SIG-M5 treated with dmso at 0.1 percent for 504 hours (cell line): Measurements from ENCODE around the gene MAGED1.

Experiments used
- DNase-seq: peaks from one replicate; lab custom pipeline; 2025; ENCODE audit not compliant: unreplicated experiment; lab: John Stamatoyannopoulos, UW

MAGED1 gene, protein sequence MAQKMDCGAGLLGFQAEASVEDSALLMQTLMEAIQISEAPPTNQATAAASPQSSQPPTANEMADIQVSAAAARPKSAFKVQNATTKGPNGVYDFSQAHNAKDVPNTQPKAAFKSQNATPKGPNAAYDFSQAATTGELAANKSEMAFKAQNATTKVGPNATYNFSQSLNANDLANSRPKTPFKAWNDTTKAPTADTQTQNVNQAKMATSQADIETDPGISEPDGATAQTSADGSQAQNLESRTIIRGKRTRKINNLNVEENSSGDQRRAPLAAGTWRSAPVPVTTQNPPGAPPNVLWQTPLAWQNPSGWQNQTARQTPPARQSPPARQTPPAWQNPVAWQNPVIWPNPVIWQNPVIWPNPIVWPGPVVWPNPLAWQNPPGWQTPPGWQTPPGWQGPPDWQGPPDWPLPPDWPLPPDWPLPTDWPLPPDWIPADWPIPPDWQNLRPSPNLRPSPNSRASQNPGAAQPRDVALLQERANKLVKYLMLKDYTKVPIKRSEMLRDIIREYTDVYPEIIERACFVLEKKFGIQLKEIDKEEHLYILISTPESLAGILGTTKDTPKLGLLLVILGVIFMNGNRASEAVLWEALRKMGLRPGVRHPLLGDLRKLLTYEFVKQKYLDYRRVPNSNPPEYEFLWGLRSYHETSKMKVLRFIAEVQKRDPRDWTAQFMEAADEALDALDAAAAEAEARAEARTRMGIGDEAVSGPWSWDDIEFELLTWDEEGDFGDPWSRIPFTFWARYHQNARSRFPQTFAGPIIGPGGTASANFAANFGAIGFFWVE

DNA sequence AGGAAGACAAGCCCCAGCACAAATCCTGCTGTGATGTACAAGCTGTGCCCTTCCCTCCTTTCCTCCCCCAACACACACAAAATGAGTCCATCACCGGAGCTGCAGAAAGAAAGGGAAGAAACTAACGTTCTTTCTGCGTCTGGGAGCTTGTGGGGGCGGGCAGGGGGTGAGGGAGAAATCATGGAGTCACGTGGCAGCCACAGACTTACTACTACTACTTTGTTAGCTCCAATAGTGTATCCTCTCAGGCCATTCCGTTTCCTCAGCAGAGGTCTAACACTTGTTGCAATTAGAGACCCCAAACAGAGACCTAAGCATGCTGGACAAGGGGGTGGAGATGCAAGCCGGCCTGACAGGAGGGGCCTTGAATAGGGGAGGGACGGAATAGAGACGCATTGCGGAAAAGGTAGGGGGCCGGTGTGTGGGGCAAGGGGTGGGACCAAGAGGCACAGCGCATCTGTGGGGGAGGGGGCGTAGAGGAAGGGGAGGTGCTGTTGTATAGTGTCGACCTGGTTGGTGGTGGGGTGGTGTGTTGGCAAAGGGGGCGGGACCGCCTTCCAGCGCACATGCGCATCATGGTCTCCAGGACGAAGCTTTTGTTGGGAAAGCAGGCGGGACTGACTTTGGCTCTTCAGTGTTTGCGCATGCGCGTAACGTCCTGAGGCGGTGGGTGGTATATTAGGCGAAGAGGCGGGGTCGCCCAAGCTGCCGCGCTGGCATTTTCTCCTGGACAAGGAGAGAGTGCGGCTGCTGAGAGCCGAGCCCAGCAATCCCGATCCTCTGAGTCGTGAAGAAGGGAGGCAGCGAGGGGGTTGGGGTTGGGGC is at the start of gene MAGED1:
MAGED1 (plus strand) TSS at position 703 of the 825 bp plus-strand sequence. CDS start 682 bp downstream, outside the sequence.
- DNase-seq: peak; percentile 1

DNA sequence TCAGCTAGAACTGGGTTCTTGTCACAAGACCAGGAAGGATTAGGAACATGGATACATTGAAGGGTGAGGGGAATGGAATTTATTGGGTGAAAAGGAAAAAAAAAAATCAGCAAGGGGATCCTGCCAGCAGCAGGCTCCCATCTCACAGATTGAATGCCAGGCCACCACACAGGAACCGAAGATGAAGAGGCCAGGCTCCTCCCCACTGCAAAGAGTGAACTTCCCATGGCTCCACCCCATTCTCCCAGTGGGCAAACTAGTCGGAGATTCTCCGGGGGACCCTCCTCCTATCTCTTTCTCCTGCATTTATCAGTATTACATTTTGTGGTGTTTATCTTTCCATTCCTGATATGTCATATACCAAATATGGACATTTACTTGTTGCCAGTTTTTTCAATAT is 46.0 kb upstream of the MAGED1 start:
- DNase-seq: no peak

DNA sequence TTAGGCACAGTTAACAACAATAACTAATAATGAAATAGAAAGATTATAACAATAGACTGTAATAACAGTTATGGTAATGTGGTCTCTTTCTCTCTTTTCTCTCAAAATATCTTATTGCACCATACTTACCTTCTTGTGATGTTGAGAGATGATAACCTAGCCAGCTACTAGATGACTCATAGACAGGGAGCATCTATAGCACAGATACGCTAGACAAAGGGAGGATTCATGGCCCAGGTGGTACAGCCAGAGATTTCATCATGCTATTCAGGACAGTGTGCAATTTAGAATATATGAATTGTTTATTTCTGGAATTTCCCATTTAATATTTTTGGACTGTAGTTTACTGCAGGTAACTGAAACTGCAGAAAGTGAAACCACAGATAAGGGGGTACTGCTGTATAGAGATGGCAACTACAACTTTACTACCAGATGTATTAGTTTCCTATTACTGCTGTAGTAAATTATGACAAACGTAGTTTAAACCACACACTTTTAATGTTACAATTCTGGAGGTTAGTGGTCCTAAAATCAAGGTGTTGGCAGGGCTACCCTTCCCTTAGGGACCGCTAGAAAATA is 41.8 kb upstream of the MAGED1 start:
- no peak for DNase-seq

DNA sequence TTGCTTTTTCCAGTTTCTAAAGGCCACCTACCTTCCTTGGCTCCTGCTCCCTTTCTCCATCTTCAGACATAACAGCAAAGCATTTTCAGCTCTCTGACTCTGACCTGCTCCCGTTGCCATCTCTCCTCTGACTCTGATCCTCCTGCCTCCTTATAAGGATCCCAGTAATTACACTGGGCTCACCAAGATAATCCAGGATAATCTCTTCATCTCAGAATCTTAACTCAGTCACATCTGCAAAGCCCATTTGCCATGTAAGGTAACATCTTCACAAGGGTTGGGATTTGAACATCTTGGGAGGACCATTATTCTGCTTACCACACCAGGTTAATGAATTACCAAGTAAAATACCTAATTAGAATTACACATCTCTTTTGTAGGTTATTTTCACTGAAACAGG is 41.3 kb upstream of the MAGED1 start:
- DNase-seq: no peak

DNA sequence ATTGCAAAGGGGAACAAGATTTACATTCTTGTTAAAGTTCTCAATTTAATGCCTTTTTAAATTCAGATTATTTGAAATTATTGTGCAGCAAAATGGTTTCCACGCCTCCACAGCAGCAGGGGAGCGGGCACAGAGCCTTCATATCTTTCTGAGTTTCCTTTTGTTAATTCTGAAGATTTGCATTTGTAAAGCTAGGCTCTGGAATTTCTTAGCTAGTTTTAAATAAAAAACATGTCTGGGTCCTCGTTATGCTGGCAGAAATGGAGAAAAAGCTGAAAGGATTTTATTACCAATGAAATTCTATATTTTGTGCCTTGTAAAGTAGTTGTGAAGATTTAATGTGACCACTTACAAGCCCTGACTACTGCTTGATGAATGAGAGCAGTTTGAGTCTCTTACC is 40.8 kb upstream of the MAGED1 start:
- DNase-seq: no peak

DNA sequence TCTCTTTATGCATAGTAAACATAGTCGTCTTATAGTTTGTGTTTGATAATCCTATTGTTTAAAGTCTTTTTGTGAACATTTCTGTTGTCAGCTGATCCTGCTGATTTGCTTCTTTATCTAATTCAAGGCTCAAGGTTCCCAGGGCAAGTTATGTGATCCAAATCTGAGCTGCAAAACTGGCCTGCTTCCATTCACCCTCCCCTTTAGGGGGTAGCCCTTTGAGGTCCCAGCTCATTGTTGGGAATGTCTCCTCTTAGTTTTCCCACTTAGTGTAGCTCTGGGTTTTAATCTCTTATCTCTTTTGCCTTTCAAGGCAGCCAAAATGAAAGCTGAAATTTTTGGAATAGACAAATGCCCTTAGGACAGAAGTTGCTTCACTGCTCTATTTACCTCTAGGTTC is 40.2 kb upstream of the MAGED1 start:
- no peak for DNase-seq

DNA sequence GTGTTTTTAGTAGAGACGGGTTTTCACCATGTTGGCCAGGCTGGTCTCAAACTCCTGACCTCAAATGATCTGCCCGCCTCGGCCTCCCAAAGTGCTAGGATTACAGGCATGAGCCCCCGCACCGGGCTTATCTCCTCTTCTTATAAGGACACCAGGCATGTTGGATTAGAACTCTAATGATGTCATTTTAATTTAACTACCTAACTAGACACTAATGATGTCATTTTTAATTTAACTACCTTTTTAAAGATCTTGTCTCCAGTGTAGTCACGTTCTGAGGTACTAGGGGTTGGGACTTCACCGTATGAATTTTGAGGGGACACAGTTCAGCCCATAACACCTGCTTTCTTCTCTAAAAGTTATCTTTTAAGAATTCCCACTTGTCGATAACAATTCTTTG is 37.7 kb upstream of the MAGED1 start:
- DNase-seq: no peak

DNA sequence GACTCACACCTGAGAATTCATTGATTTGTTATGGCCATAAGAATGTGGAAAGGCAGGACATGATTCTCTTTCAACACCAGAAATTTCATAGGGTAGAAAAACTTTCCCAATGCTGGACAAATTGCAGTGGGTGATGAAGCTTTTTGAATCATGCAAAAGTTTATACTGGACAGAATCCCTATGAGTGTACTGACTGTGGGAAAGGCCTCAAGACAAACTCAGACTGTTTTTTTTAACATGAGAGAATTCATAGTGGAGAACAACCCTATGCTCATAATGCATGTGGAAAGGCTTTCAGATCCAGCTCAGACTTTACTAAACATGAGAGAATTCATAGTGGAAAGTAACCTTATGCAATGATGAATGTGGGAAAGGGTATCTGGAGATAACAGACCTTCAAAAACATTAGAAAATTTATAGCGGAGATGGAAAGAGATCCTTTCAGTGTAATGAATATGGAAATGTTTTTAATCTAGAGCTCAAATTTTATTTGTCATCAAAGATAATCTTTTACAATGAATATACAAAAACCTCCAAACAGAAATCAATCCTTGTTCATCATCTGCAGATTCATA is 36.2 kb upstream of the MAGED1 start:
- no peak for DNase-seq

DNA sequence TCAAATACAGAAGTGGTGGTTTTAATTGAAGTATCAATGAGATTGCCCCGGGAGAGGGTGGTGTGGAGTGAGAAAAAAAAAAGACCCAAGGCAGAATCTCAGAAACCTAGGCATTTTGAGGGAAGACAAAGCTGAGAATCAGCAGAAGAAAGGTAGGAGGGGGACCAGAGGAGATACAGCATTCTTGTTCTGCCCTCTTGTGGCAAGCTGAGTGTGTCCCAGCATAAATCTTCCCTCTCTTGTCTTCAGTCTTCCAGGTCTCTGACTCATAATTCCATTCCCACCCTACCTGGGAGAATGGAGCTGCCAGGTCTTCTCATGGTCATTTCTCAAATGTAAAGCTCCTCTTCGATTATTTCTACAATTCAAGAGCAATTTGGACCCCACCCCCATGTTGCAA is 32.7 kb upstream of the MAGED1 start:
- DNase-seq: no peak

DNA sequence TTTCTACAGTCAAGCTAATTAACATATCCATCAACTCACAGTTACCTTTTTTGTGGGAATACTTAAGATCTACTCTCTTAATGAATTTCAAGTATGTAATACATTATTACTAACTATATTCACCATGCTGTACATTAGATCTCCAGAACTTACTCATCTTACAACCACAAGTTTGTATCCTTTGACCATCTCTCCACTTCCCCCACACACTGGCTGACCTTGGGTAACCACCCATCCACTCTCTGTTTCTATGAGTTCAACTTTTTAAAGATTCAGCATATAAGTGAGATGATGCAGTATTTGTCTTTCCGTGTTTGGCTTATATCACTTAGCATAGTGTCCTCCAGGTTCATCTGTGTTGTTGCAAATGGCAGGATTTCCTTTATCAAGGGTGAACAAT is 30.5 kb upstream of the MAGED1 start:
- no peak for DNase-seq

DNA sequence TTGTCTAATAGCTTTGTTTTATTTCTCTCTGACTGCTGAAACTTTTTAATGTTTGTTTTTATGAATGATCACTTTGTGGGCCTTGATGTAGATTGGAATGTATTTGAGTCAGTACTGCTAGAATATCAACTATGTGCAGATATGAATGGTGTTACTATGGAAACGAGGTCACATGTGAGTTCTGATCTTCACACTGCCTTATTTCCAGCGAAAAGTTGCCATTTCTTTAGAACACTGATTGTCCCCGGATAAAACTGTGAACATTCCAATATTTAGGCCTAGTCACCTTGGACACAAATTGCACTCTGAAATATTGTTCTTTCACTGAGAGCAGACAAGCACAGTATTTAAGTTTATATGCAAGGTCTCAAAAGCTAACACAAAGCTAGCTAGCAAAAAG is 27.2 kb upstream of the MAGED1 start:
- no peak for DNase-seq

DNA sequence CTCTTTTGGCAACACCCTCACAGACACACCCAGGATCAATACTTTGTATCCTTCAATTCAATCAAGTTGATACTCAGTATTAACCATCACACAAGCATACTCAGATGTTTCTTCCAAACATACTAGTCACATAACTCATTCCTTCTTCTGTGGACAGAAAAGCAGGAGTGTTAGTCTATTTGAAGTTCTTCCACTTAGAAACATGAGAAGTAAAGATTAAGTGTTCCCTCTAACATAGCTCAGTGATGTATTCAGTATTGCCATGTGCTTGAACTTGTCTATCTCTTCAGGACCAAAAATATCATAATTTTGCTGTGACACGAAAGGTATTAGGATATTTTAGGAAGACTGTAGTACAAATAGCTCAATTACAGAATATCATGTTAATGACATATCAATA is 25.8 kb upstream of the MAGED1 start:
- no peak for DNase-seq

DNA sequence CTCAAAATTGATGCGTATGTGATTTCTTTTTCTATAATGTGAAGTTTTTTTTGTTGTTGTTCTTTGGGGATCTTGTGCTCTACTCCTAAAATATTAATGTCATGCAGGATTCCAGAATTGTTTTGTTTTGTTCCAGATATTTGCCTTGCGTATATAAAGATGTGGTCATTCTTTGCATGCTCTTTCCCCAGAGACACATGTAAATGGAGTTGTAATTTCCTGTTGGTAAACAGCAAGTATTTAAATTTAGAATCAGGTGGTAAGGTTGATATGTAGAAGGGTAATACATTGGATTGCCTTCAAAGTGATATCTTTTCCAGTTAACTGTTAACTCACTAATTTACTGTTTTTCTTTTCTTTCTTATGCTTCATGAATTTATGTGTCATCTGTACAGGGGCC is 23.1 kb upstream of the MAGED1 start:
- DNase-seq: no peak

DNA sequence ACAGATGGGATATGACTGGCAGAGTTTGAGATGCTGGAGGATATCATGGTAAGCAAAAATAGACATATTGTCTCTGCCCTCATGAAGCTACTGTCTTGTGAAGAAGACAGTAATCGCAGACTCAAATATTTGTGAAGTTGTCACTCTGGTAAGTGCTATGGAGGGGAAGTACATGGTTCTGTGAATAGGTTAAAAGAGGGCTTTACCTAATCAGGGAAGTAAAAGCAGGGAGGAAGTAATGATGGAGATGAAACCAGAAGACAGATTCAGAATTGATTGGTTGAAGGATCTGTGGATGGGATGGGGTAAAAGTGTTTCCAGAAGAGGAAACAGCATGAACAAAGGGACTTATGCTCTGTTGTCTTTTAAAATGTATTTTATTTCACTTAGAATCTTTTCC is 19.3 kb upstream of the MAGED1 start:
- DNase-seq: no peak

DNA sequence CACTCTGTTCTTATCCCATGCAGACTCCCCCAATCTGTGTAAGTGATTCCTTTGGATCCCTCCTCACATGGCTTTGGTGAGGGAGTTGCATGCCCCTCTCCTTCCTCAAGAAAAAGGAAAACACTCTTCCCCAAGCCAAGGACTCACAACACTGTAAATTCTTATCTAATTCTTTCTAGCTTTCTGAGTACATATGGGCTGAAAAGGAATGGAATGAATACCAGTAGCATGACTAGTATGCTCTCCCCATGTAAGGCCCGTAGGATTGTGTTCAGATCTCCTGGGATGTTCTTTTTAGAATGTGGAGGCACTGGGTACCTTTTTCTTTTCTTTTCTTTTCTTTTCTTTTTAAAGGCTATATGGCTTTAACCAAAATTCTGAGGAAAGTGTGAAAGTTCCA is 17.0 kb upstream of the MAGED1 start:
- DNase-seq: no peak

DNA sequence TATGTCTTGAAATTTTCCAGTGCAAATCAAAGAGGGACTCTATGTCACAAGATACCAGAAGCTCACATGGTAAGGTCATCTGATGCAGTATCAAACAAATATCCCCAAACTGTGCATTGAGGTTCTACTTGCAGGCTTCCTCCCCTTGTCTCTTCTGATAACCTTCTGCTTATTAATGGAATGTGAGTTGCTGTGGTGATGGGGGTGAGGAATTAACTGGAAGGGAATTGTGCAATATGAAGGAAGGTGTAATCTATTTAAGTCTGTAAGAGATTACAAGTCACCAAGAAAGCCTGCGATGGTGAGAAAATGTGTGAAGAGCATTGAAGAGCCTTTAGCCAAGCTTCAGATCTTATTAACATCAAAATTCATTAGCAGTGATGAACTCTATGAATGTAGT is 15.4 kb upstream of the MAGED1 start:
- DNase-seq: no peak

DNA sequence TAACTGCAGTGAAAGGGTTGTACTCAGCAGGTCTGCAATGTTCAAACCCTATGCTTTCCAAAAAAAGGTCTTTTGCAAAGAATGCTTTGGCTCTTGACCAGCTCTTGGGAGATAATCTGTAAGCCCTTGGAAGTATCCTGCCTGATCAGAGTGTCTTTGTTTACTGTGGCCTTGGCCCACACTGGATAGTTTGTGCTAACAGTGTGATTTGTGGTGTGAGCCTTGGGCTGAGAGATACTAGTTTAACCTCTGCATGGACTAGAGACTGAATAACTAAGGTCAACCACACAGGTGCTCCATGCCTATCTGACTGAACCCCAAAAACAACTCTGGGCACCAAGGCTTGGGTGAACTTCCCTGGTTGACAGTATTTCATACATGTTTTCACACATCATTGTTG is 3.6 kb upstream of the MAGED1 start:
- DNase-seq: no peak

DNA sequence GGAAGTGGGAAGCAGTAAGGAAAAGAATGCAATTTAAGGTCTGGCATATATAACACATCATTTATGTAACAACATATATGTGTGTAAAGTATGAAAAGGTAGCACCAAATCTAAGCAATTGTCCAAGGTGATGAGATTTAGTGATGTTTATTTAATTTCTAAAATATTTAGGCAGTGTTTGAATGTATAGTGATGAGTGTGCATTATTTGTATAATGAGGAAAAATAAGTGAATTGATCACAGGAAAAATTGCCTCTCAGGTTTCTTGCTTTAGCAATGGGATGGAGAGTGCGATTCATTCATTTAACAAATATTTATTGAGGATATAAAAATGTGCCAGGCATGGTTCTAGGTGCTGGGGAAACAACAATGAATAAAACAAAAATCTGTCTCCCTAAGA is 2.2 kb upstream of the MAGED1 start:
- no peak for DNase-seq

DNA sequence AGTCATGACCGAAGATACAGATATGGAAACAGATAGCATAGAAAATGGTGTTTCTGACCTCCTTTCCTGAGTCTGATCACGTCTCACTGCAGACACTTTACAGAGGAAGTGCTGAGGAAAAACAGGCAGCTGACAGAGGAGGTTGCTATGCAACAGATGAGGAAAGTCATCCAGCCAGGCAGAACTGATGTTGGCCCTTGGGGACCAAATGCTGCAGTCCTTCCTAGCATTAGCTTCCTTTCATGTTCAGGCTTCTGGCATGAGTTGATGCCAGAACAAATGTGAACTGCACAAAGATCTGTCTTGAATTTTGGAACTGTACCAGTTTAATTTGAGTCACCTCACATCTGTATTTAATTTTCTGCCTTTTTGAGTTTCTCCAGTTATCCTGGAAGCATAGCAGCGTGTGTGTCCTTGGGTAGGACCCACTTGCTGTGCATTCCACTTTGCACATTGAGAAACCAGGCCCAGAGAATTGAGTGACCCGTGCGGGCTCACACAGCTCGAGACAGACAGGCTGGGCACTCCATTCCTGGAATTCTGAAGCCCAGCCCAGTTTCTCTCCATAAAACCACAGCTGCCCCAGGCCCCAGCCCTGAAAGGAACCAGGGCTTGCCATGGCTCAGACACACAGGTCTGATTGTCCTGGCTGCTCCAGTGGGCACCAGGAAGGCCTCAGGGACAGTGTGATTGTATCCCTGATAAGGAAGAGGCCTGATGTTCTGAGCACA is 1.4 kb upstream of the MAGED1 start:
- DNase-seq: no peak
